C4-2B (cell line): ENCODE results near the gene NOTO.

ENCODE experiments used
- ZFX ChIP-seq: fragments of 450-650 bp; IDR thresholded peaks from 2 replicates; pipeline ENCODE4 v1.6.1; 2017
- TF ChIP-seq, protein P1 (sequence below): fragments of 450-650 bp; conservative IDR thresholded peaks from 2 replicates; pipeline ENCODE4 v1.5.1; 2017; ENCODE audit warnings: mild to moderate bottlenecking

DNA sequence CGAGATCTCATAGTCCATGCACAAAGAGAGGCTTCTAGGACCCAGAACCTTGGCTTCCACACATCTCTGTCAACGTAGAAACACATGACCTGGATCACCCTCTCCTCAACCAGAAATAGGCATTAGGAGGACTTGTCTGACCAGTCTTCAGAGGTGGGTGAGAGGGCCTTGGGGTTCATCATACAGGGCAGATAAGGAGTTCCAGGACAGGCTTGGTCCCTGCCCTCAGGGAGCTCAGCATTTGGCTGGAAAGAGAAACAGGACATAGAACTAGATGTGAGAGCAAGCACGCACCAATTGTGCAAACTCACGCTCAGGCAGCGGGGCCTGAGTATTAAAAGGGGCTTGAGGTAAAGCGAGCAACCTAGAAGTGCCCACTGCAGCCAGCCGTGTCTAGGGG is 28.6 kb upstream of the NOTO start:
- TF ChIP-seq, protein P1, sequence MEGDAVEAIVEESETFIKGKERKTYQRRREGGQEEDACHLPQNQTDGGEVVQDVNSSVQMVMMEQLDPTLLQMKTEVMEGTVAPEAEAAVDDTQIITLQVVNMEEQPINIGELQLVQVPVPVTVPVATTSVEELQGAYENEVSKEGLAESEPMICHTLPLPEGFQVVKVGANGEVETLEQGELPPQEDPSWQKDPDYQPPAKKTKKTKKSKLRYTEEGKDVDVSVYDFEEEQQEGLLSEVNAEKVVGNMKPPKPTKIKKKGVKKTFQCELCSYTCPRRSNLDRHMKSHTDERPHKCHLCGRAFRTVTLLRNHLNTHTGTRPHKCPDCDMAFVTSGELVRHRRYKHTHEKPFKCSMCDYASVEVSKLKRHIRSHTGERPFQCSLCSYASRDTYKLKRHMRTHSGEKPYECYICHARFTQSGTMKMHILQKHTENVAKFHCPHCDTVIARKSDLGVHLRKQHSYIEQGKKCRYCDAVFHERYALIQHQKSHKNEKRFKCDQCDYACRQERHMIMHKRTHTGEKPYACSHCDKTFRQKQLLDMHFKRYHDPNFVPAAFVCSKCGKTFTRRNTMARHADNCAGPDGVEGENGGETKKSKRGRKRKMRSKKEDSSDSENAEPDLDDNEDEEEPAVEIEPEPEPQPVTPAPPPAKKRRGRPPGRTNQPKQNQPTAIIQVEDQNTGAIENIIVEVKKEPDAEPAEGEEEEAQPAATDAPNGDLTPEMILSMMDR, result no peak
- TF ChIP-seq ZFX, result no peak
